HUES6 (cell line): ENCODE measurements around the gene NLRP3.
"Not testable (repeated sequence)": the region's sequence is repeated elsewhere in the genome, so short reads cannot be mapped to it uniquely, and the experiment has no call there.

Source experiments
- H3K27ac ChIP-seq: 2 replicates; pipeline ENCODE4 v1.7.0; 2013; ENCODE audit warnings: low read depth, mild to moderate bottlenecking, low read length, inconsistent platforms
- H3K27me3 ChIP-seq: 2 replicates; pipeline ENCODE4 v1.6.1; 2013; ENCODE audit warnings: low read length; ENCODE audit not compliant: control insufficient read depth, insufficient read depth
- H3K36me3 ChIP-seq: 2 replicates; pipeline ENCODE4 v1.6.1; 2013; ENCODE audit warnings: low read length; ENCODE audit not compliant: control insufficient read depth, insufficient read depth
- H3K4me1 ChIP-seq: 2 replicates; pipeline ENCODE4 v1.6.1; 2013; ENCODE audit warnings: low read length; ENCODE audit not compliant: control insufficient read depth, insufficient read depth
- H3K4me3 ChIP-seq: 2 replicates; pipeline ENCODE4 v1.5.1; 2013; ENCODE audit warnings: low read depth, low read length
- H3K9ac ChIP-seq: one replicate; pipeline ENCODE4 v1.6.1; 2013; ENCODE audit warnings: mild to moderate bottlenecking, low read length
- H3K9me3 ChIP-seq: 2 replicates; pipeline ENCODE4 v1.6.1; 2013; ENCODE audit warnings: low read depth, low read length; ENCODE audit not compliant: control insufficient read depth, insufficient read depth

NLRP3 gene

DNA sequence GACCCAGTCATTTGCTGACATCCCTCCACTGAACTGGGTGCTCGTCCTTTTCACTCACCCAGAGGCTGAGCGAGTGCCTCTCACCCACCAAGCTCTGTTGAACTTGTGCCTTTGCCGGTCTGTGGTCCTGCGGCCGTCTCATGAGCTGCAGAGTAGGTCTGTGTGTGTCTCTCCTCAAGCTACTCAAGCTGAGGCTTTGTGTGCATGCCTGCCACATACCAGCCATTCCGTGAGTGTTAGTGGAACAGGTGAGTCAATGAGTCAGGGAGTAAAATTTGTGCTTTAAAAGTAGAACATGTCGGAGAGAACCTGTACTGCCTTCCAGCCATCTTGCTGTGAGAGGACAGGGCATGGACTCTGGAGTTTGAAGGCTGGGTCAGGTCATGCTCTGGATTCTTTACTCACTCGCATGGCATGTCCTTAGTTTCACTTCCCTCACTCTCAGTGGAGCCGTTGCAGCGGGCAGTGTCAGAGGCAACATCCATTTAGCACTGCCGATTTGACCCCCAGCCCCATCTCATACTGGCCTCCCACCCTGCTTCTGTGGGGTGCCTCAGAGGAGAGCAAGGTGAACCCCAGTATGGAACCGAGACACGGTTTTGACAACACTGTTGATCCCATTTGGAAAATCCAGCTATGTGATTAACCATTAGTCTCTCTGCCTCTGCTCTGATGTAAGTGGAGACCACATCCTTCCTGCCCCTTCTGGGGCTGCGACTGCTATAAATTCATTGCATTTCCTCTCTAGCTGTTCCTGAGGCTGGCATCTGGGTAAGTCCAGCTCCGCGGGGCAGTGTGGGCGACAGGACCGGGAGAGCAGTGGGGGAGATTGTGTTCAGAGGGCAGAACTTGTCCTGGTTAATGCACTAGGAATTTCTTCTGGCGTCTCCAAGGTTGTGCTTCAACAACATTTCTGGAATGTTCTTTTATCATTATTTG lies at the start of gene NLRP3:
Gene NLRP3, plus strand, starts transcription at position 751 of the 939 bp plus-strand sequence. CDS start 2,628 bp downstream, outside the sequence.
- H3K9me3 ChIP-seq, result no peaks in the 10 kb centered on the region
- no peaks in the 10 kb centered on the region for H3K36me3 ChIP-seq
- H3K9ac ChIP-seq, result no peak within 1 kb of the TSS
- H3K4me1 ChIP-seq, result no peaks in the 10 kb centered on the region
- H3K27me3 ChIP-seq, result no peaks in the 10 kb centered on the region
- no peak within 1 kb of the TSS for H3K27ac ChIP-seq
- no peak within 1 kb of the TSS for H3K4me3 ChIP-seq

DNA sequence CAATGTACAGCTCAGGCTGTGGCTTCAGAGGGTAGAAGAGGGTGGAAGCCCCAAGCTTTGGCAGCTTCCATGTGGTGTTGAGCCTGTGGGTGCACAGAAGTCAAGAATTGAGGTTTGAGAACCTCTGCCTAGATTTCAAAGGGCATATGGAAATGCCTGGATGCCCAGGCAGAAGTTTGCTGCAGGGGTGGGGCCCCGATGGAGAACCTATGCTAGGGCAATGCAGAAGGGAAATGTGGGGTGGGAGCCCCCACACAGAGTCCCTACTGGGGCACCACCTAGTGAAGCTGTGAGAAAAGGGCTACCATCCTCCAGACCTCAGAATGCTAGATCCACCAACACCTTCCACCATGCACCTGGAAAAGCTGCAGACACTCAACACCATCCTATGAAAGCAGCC lies 49.6 kb upstream of the NLRP3 start:
- peaks cover 16% of the 10 kb centered on the region for H3K4me1 ChIP-seq

DNA sequence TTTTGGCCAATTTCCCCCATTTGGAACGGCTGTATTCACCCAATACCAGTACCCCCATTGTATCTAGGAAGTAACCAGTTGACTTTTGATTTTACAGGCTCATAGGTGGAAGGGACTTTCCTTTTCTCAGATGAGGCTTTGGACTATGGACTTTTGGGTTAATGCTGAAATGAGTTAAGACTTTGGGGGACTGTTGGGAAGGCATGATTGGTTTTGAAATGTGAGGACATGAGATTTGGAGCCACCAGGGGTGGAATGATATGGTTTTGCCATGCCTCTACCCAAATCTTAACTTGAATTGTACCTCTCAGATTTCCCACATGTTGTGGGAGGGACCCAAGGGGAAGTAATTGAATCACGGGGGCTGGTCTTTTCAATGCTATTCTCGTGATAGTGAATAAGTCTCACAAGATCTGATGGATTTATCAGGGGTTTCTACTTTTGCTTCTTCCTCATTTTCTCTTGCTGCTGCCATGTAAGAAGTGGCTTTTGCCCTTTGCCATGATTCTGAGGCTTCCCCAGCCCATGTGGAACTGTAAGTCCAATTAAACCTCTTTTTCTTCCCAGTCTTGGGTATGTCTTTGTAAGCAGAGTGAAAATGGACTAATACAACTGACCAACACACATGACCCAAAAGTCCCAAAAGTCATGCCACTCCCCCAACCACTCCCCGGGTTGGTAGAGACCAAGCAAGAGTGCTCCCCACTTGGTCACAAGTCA lies 48.9 kb upstream of the NLRP3 start:
- H3K4me3 ChIP-seq, result no peak overlapping the region
- H3K4me1 ChIP-seq, result peaks cover 15% of the 10 kb centered on the region
- H3K27me3 ChIP-seq, result no peaks in the 10 kb centered on the region
- H3K36me3 ChIP-seq, result no peaks in the 10 kb centered on the region
- H3K9me3 ChIP-seq, result peaks cover 28% of the 10 kb centered on the region
- H3K9ac ChIP-seq, result no peak overlapping the region
- H3K27ac ChIP-seq, result no peak overlapping the region

More for the DNA sequence above, 49.6 kb upstream of the NLRP3 start:
- H3K27me3 ChIP-seq, H3K9ac ChIP-seq, H3K27ac ChIP-seq, H3K4me3 ChIP-seq, H3K36me3 ChIP-seq: not testable (repeated sequence)
- H3K9me3 ChIP-seq, result peaks cover 28% of the 10 kb centered on the region

DNA sequence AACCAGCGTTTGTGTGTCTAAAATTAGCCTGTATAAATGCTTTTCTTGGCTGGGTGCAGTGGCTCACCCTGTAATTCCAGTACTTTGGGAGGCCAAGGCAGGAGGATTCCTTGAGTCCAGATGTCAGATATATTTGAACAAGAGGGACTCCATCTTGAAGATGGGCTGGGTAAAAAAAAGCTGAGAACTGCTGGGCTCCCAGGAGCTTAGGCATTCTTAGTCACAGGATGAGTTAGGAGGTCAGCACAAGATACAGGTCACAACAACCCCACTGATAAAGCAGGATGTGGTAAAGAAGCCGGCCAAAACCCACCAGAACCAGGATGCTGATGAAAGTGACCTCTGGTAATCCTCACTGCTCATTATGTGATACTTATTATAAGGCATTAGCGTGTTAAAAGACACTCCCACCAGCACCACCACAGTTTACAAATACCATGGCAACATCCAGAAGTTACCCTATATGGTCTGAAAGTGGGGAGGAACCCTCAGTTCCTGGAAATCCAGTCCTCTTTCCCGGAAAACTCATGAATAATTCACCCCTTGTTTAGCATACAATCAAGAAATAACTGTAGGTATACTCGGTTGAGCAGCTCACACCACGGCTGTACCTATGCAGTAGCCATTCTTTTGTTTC lies 48.1 kb upstream of the NLRP3 start:
- no peaks in the 10 kb centered on the region for H3K27me3 ChIP-seq
- no peaks in the 10 kb centered on the region for H3K36me3 ChIP-seq
- H3K4me1 ChIP-seq, result peaks cover 15% of the 10 kb centered on the region
- peaks cover 28% of the 10 kb centered on the region for H3K9me3 ChIP-seq
- H3K27ac ChIP-seq, result no peak overlapping the region
- H3K4me3 ChIP-seq, result no peak overlapping the region
- H3K9ac ChIP-seq, result no peak overlapping the region

DNA sequence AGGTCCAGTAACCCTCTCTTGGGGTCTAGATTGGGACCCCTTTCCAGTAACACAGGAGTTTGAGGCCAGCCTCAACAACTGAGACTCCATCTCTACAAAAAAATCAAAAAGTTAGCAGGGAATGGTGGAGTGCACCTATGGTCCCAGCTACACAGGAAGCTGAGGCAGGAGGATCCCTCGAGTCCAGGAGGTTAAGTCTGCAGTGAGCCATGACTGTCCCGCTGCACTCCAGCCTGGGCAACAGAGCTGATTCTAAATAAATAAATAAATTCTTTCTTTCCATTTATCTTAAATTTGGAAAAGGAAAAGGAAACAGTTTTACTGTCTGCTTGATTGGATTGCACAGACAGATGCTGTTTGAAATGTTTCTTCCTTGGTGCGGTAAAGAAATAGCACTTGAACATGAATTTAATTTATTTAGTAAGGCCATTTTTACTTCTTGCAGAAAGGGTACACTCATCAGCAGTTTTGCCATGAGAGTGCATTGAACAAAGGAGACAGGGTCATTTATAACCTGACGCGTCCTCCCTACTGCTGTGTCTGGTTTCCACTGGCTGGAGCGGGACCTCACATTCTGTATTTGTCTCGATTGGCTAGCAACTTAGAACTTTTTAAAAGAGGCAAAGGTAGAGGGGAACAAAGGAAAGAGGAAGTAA lies 47.4 kb upstream of the NLRP3 start:
- peaks cover 15% of the 10 kb centered on the region for H3K4me1 ChIP-seq
- H3K27ac ChIP-seq, result no peak overlapping the region
- no peaks in the 10 kb centered on the region for H3K36me3 ChIP-seq
- H3K27me3 ChIP-seq, result no peaks in the 10 kb centered on the region
- peaks cover 28% of the 10 kb centered on the region for H3K9me3 ChIP-seq
- no peak overlapping the region for H3K9ac ChIP-seq
- no peak overlapping the region for H3K4me3 ChIP-seq

DNA sequence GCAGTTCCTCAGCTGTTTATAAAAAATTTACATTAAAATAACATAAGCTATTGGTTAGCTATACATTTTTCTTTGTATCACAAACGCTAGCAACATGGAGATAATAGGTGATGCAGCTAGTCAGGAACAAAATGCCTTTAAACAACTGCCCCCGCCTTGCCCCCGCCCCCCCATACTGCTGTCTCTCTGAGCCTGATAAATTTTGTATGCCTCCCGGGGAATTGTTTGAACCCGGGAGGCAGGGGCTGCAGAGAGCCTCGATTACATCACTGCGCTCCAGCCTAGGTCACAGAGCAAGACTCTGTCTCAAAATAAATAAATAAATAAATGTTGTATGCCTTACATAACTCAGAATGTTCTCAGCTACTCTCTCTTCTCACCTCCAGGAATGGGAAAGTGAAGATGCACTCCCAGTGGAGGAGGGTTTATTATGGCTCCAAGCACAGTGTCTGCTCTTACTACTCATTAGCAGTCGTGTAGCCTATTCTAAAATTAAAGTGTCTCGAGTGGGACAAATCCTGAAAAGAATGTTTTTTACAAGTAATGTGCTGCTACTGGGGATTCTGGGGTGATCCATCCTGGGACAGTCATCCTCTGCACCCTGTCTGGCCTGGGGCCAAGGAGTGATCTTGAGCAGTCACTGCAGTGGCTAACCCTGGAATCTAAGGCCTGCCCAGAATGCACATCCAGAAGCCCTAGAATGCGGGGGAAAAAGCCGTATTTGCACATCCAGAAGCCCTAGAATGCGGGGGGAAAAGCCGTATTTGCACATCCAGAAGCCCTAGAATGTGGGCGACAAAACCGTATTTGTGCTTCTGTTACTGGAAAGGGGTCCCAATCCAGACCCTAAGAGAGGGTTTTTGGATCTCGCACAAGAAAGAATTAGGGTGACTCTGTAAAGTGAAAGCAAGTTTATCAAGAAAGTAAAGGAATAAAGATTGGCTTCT lies 44.9 kb upstream of the NLRP3 start:
- Histone ChIP-seq H3K4me1 (peaks cover 36% of the 10 kb centered on the region), H3K9me3 (peaks cover 12% of the 10 kb centered on the region; the same call in 1 of the 2 replicates), H3K27me3 (no peaks in the 10 kb centered on the region), H3K36me3 (no peaks in the 10 kb centered on the region), H3K4me3 (no peak overlapping the region), H3K9ac (no peak overlapping the region), H3K27ac (no peak overlapping the region)

DNA sequence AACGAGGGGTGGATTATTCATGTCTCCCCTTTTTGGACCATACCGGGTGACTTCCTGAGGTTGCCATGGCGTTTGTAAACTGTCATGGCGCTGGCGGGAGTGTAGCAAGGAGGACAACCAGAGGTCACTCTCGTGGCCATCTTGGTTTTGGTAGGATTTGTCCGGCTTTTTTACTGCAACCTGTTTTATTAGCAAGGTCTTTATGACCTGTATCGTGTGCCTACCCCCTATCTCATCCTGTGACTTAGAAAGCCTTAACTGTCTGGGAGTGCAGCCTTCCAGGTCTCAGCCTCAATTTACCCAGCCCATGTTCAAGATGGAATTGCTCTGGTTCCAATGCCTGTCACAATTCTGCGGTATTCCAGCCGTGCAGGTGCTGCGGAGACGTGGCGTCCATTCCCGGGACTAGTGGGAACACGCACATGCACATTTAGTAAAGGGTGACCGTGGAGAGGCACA lies 44.1 kb upstream of the NLRP3 start:
- no peak overlapping the region for H3K9ac ChIP-seq
- no peaks in the 10 kb centered on the region for H3K27me3 ChIP-seq
- H3K27ac ChIP-seq, result no peak overlapping the region
- H3K9me3 ChIP-seq, result peaks cover 4% of the 10 kb centered on the region; the same call in 1 of the 2 replicates
- no peaks in the 10 kb centered on the region for H3K36me3 ChIP-seq
- no peak overlapping the region for H3K4me3 ChIP-seq
- peaks cover 41% of the 10 kb centered on the region for H3K4me1 ChIP-seq

DNA sequence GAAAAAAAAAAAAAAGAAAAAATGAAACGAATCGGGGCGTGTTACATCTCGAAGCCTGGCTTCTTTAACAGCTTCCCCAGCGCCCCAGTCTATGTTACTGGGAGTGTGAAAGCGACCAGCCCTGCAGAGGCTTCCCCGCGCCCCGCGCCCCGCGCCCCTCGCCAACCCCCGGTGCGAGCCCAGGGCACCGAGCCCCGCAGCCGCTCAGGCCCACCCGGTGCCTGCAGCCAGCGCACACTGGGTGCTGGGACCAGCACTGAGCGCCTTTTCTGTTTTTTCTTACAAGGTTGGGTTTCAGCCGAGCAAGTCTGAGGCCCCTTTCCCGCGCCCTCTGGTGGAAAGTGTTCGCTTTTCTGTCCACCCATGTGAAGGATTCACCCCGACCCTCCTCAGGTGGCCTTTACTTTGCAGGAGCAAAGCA lies 42.2 kb upstream of the NLRP3 start:
- H3K9ac ChIP-seq, result peak overlapping the region; percentile 28
- no peak overlapping the region for H3K27ac ChIP-seq
- H3K4me3 ChIP-seq, result no peak overlapping the region

DNA sequence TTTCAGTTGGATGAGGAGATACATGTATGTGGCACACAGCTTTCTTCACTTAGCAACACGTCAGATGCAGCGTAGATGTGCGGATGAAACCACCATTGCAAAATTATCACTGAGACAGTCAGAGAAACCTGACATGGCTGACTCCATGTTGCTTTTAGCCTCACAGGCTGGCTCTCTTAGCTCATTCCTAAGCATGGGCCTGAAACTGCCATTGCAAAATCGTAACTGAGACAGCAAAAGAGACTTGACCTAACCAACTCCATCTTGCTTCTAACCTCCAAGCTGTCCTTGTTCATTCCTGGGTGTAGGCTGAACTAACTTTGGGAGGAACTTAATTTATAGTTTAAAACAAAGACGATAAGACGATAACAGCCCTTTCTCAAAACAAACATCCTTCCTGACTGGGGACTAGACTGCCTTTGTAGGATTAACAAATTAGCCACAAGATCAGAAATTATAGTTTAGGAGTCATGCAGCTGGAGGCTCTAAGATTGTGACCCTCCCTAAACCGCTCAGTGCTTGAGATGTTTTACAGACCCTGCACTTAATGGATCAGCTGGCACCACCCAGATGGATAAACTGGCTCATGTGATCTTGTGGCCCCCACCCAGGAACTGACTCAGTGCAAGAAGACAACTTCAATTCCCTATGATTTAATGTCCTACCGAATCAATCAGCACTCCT lies 41.2 kb upstream of the NLRP3 start:
- H3K9ac ChIP-seq, H3K36me3 ChIP-seq, H3K4me3 ChIP-seq, H3K9me3 ChIP-seq, H3K27me3 ChIP-seq, H3K27ac ChIP-seq: not testable (repeated sequence)
- peaks cover 53% of the 10 kb centered on the region for H3K4me1 ChIP-seq

More for the DNA sequence above, 42.2 kb upstream of the NLRP3 start:
- Histone ChIP-seq H3K9me3 (no peaks in the 10 kb centered on the region), H3K27me3 (no peaks in the 10 kb centered on the region), H3K36me3 (no peaks in the 10 kb centered on the region), H3K4me1 (peaks cover 56% of the 10 kb centered on the region)
